22Rv1 (cell line): Measurements from ENCODE around the gene MGAT4A.

Source experiments
- CTCF ChIP-seq: fragments of 450-650 bp; IDR thresholded peaks from 2 replicates; pipeline ENCODE4 v1.5.1; 2017; ENCODE audit warnings: mild to moderate bottlenecking
- ZFX ChIP-seq: fragments of 450-650 bp; IDR thresholded peaks from 2 replicates; pipeline ENCODE4 v1.6.1; 2017; ENCODE audit warnings: antibody characterized with exemption, borderline replicate concordance

DNA sequence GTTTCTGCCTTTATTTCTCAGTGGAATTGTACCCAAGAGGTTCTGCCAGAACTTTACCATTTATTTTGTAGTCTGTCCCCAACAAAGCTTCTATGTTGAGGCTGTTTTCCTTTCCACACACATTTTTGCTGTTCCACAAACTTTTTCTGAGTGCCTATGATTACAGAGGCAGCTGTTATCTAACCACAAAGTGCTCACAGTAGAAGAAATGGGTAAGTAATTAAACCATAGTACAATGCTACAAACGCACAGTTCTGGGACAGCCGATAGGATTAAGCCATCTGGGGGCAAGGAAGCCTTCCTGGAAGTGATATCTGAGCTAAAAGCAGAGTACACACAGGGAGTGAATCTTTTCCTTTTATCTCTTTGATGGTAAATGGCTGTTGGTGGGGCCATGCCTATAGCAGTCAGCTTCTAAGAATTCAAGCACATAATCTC lies 3.9 kb upstream of the MGAT4A start:
- TF ChIP-seq CTCF (no peak), ZFX (no peak)
